Mesendoderm (in vitro differentiated cells): ENCODE measurements around the gene TBXAS1.

Source experiments
- DNase-seq: peaks from one replicate; pipeline ENCODE4 v3.0.0; 2013
- H2AK5ac ChIP-seq: 2 replicates; pipeline ENCODE4 v1.6.1; 2013; ENCODE audit warnings: low read length, inconsistent platforms
- H2BK120ac ChIP-seq: 2 replicates; pipeline ENCODE4 v1.6.1; 2013; ENCODE audit warnings: low read depth, mild to moderate bottlenecking, low read length, moderate library complexity, mixed read lengths
- H2BK15ac ChIP-seq: replicated peaks from 2 replicates; pipeline ENCODE4 v1.6.1; 2013; ENCODE audit warnings: low read depth, mild to moderate bottlenecking, moderate library complexity
- H2BK5ac ChIP-seq: 2 replicates; pipeline ENCODE4 v1.6.1; 2013; ENCODE audit warnings: low read length, inconsistent platforms
- H3K18ac ChIP-seq: 2 replicates; pipeline ENCODE4 v1.6.1; 2013; ENCODE audit warnings: mild to moderate bottlenecking, low read length, mixed read lengths
- H3K23ac ChIP-seq: one replicate; pipeline ENCODE4 v1.6.1; 2013; ENCODE audit warnings: low read length
- H3K27ac ChIP-seq: 2 replicates; pipeline ENCODE4 v1.5.1; 2013; ENCODE audit warnings: low read depth, mild to moderate bottlenecking, inconsistent platforms, low read length, moderate library complexity
- H3K27me3 ChIP-seq: 2 replicates; pipeline ENCODE4 v1.6.1; 2013; ENCODE audit warnings: low read length, control low read depth, mild to moderate bottlenecking, inconsistent platforms; ENCODE audit not compliant: insufficient read depth, poor library complexity
- H3K36me3 ChIP-seq: 2 replicates; pipeline ENCODE4 v1.6.1; 2013; ENCODE audit warnings: low read length, inconsistent platforms; ENCODE audit not compliant: control insufficient read depth, insufficient read depth
- H3K4ac ChIP-seq: one replicate; pipeline ENCODE4 v1.6.1; 2013; ENCODE audit warnings: low read depth, mild to moderate bottlenecking, low read length, moderate library complexity
- H3K4me1 ChIP-seq: 2 replicates; pipeline ENCODE4 v1.6.1; 2013; ENCODE audit warnings: low read depth, low read length, inconsistent platforms; ENCODE audit not compliant: control insufficient read depth
- H3K4me2 ChIP-seq: 2 replicates; pipeline ENCODE4 v1.6.1; 2013; ENCODE audit warnings: low read length
- H3K4me3 ChIP-seq: 2 replicates; pipeline ENCODE4 v1.5.1; 2013; ENCODE audit warnings: mild to moderate bottlenecking, low read length
- H3K56ac ChIP-seq: one replicate; pipeline ENCODE4 v1.6.1; 2013; ENCODE audit warnings: low read length
- H3K79me1 ChIP-seq: 2 replicates; pipeline ENCODE4 v1.6.1; 2013; ENCODE audit warnings: low read length, inconsistent platforms
- H3K79me2 ChIP-seq: 2 replicates; pipeline ENCODE4 v1.6.1; 2013; ENCODE audit warnings: mild to moderate bottlenecking, low read length; ENCODE audit not compliant: control insufficient read depth, insufficient read depth
- H3K9ac ChIP-seq: 2 replicates; pipeline ENCODE4 v1.6.1; 2013; ENCODE audit warnings: low read length, inconsistent platforms
- H4K5ac ChIP-seq: one replicate; pipeline ENCODE4 v1.6.1; 2013; ENCODE audit warnings: low read length
- H4K8ac ChIP-seq: one replicate; pipeline ENCODE4 v1.6.1; 2013; ENCODE audit warnings: low read depth, mild to moderate bottlenecking, control low read depth, low read length, moderate library complexity
- WGBS: extraction: QIAGEN DNeasy Blood & Tissue Kit; methylation state at CpG from one replicate; pipeline ENCODE4 v1.1.7; 2013; ENCODE audit warnings: low lambda C conversion rate, missing lambda C conversion rate; ENCODE audit not compliant: insufficient coverage; ENCODE audit errors: extremely low coverage; 5-methylcytosine and 5-hydroxymethylcytosine counted together

Gene TBXAS1

GRCh38 chr7:139965942-139966628 lies 137.0 kb downstream of the TBXAS1 start:
- Histone ChIP-seq H3K27me3 (no peaks in the 10 kb centered on the region), H3K4ac (no peak overlapping the region), H2BK5ac (no peak overlapping the region), H3K79me2 (no peaks in the 10 kb centered on the region), H2BK120ac (no peak overlapping the region), H3K36me3 (no peaks in the 10 kb centered on the region), H3K27ac (no peak overlapping the region), H2BK15ac (no peak overlapping the region), H3K56ac (no peak overlapping the region), H4K5ac (no peak overlapping the region), H3K79me1 (no peaks in the 10 kb centered on the region), H3K4me1 (no peaks in the 10 kb centered on the region), H2AK5ac (no peak overlapping the region), H3K4me2 (no peak overlapping the region), H3K9ac (no peak overlapping the region), H4K8ac (no peak overlapping the region), H3K23ac (no peak overlapping the region), H3K4me3 (no peak overlapping the region), H3K18ac (no peak overlapping the region)
- WGBS = no CpG with 5 or more reads among the region's 4 CpGs
- DNase-seq = no peak

GRCh38 chr7:139966949-139967348 lies 137.9 kb downstream of the TBXAS1 start:
- Histone ChIP-seq H2BK5ac (no peak overlapping the region), H3K79me1 (no peaks in the 10 kb centered on the region), H3K4me3 (no peak overlapping the region), H3K36me3 (no peaks in the 10 kb centered on the region), H3K9ac (no peak overlapping the region), H3K4me1 (no peaks in the 10 kb centered on the region), H3K4ac (no peak overlapping the region), H3K23ac (no peak overlapping the region), H3K27me3 (no peaks in the 10 kb centered on the region), H2BK15ac (no peak overlapping the region), H3K18ac (no peak overlapping the region), H3K56ac (no peak overlapping the region), H4K5ac (no peak overlapping the region), H3K79me2 (no peaks in the 10 kb centered on the region), H3K4me2 (no peak overlapping the region), H3K27ac (no peak overlapping the region), H4K8ac (no peak overlapping the region), H2AK5ac (no peak overlapping the region), H2BK120ac (no peak overlapping the region)
- WGBS = no CpG with 5 or more reads among the region's 5 CpGs
- DNase-seq = no peak

- H2BK5ac ChIP-seq = no peak overlapping the region
- DNase-seq = no peak
- H3K27ac ChIP-seq = no peak overlapping the region
- no peak overlapping the region for H2AK5ac ChIP-seq
- H2BK120ac ChIP-seq = no peak overlapping the region
- H3K4me3 ChIP-seq = no peak overlapping the region
- no peak overlapping the region for H3K23ac ChIP-seq
- H3K27me3 ChIP-seq = no peaks in the 10 kb centered on the region
- no peak overlapping the region for H3K18ac ChIP-seq
- no peaks in the 10 kb centered on the region for H3K79me2 ChIP-seq
- no peak overlapping the region for H2BK15ac ChIP-seq
- H3K4me2 ChIP-seq = no peak overlapping the region
- H3K9ac ChIP-seq = no peak overlapping the region
- H4K8ac ChIP-seq = no peak overlapping the region
- peaks cover 2% of the 10 kb centered on the region for H3K4me1 ChIP-seq
- no peak overlapping the region for H3K4ac ChIP-seq
- H4K5ac ChIP-seq = no peak overlapping the region
- H3K79me1 ChIP-seq = no peaks in the 10 kb centered on the region
- H3K36me3 ChIP-seq = no peaks in the 10 kb centered on the region
- no peak overlapping the region for H3K56ac ChIP-seq
Observed at GRCh38 chr7:139968931-139969330, 139.9 kb downstream of the TBXAS1 start.

GRCh38 chr7:139972029-139972428 lies 143.0 kb downstream of the TBXAS1 start:
- peak overlapping the region; percentile 14 for H3K18ac ChIP-seq
- no peaks in the 10 kb centered on the region for H3K36me3 ChIP-seq
- H2BK5ac ChIP-seq = no peak overlapping the region
- no peaks in the 10 kb centered on the region for H3K79me2 ChIP-seq
- no peak overlapping the region for H3K4ac ChIP-seq
- no peak overlapping the region for H3K9ac ChIP-seq
- no peaks in the 10 kb centered on the region for H3K79me1 ChIP-seq
- no peak overlapping the region for H2BK120ac ChIP-seq
- no peak overlapping the region for H3K4me3 ChIP-seq
- no peak overlapping the region for H4K8ac ChIP-seq
- H3K4me1 ChIP-seq = peaks cover 3% of the 10 kb centered on the region
- DNase-seq = peak; percentile 47
- H2BK15ac ChIP-seq = no peak overlapping the region
- H4K5ac ChIP-seq = no peak overlapping the region
- H3K27me3 ChIP-seq = no peaks in the 10 kb centered on the region
- no peak overlapping the region for H3K23ac ChIP-seq
- H2AK5ac ChIP-seq = no peak overlapping the region
- no peak overlapping the region for H3K4me2 ChIP-seq
- H3K27ac ChIP-seq = no peak overlapping the region
- no peak overlapping the region for H3K56ac ChIP-seq

GRCh38 chr7:139973101-139974050 lies 144.3 kb downstream of the TBXAS1 start:
- Histone ChIP-seq H3K79me2 (no peaks in the 10 kb centered on the region), H3K4me1 (peaks cover 3% of the 10 kb centered on the region)
- peak; percentile 14 for DNase-seq

More at GRCh38 chr7:139973101-139974050, 144.3 kb downstream of the TBXAS1 start:
- Histone ChIP-seq H3K23ac (no peak overlapping the region), H3K18ac (no peak overlapping the region), H3K56ac (no peak overlapping the region), H4K8ac (no peak overlapping the region), H2BK120ac (no peak overlapping the region), H2AK5ac (no peak overlapping the region), H3K4ac (no peak overlapping the region), H2BK5ac (no peak overlapping the region), H3K27me3 (no peaks in the 10 kb centered on the region), H3K27ac (no peak overlapping the region), H3K4me2 (no peak overlapping the region), H4K5ac (no peak overlapping the region), H3K9ac (no peak overlapping the region), H3K4me3 (no peak overlapping the region), H3K79me1 (no peaks in the 10 kb centered on the region), H3K36me3 (no peaks in the 10 kb centered on the region), H2BK15ac (no peak overlapping the region)
- WGBS = no CpG with 5 or more reads among the region's 11 CpGs
